ACC112 (cell line): ENCODE results near the gene APBB1.

Experiments used
- H2AFZ ChIP-seq: fragments of 200-600 bp; sonication (generic); one replicate; pipeline ENCODE4 v1.6.0; 2017; ENCODE audit warnings: antibody characterized with exemption, low read length; ENCODE audit not compliant: unreplicated experiment
- H3K27ac ChIP-seq: fragments of 200-600 bp; sonication (generic); 2 replicates; pipeline ENCODE4 v1.5.1; 2014; ENCODE audit warnings: low read depth, mild to moderate bottlenecking, antibody characterized with exemption, low read length, moderate library complexity
- H3K27me3 ChIP-seq: fragments of 200-600 bp; sonication (generic); 2 replicates; pipeline ENCODE4 v1.6.1; 2014; ENCODE audit warnings: mild to moderate bottlenecking, antibody characterized with exemption, low read length, moderate library complexity, mixed read lengths; ENCODE audit not compliant: insufficient read depth
- H3K36me3 ChIP-seq: fragments of 200-600 bp; sonication (generic); 2 replicates; pipeline ENCODE4 v1.6.1; 2016; ENCODE audit warnings: mild to moderate bottlenecking, antibody characterized with exemption, low read length, moderate library complexity, mixed read lengths; ENCODE audit not compliant: insufficient read depth
- H3K4me1 ChIP-seq: fragments of 200-600 bp; sonication (generic); one replicate; pipeline ENCODE4 v1.6.1; 2016; ENCODE audit warnings: low read length, mixed read lengths; ENCODE audit not compliant: insufficient read depth, unreplicated experiment, control insufficient read depth
- H3K4me3 ChIP-seq: fragments of 200-600 bp; sonication (generic); 2 replicates; pipeline ENCODE4 v1.5.1; 2014; ENCODE audit warnings: mild to moderate bottlenecking, low read depth, low read length
- H3K79me2 ChIP-seq: fragments of 200-600 bp; sonication (generic); one replicate; pipeline ENCODE4 v1.6.0; 2016; ENCODE audit warnings: low read length; ENCODE audit not compliant: control insufficient read depth, unreplicated experiment, insufficient read depth

The APBB1 gene

DNA sequence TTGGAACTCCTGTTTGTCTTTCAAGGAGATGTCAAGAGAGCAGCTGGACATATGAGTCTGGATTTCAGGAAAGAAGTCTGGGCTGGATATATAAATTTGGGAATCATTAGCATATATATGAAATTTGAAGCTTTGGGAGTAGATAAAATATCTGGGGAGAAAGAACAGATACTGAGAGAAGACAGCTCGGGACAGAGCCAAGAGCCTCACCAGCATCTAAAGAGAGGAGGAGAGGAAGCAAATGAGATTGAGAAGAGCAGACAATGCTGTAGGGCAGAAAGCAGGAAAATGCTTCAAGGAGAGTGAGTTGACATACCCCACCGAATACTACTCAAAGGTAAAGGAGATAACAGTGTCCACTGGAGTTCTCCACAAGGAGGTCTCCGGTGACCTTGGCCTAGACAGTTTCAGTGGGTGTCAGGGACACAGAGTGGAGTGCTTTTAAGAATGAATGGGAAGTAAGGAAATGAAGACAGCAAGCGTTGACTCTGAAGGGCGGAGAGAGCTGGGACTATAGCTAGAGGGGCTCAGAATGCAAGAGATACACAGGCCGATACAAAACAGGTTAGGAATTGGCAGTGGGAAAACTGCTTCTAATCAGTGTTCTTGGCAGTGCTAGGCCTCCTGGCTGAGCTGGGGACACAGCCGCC lies 862 bp downstream of the APBB1 start:
- Histone ChIP-seq H3K4me3 (peak overlapping the region; percentile 93), H3K79me2 (peaks cover 3% of the 10 kb centered on the region), H3K27me3 (peaks cover 10% of the 10 kb centered on the region), H3K27ac (no peak overlapping the region), H3K36me3 (no peaks in the 10 kb centered on the region), H2AFZ (no peak overlapping the region), H3K4me1 (peaks cover 11% of the 10 kb centered on the region)

DNA sequence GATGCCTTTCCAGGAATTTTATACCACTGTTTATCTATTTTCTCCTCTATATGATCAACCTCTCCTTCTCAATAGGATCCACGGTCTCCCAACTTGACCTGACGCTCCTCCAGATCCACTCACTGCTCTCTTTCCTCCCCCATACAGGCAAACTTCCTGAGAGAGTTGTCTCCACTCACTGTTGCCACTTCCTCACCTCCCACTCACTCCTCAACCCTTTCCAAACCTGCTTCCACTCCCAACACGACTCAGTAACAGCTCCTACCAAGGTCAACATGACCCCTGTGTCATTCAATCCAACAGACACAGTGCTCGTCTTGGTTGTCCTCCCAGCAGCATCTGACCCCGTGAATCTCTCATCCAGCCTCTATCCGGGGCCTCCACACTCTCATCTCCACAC lies 3.1 kb downstream of the APBB1 start:
- Histone ChIP-seq H3K27ac (no peak overlapping the region), H3K36me3 (no peaks in the 10 kb centered on the region), H3K79me2 (peaks cover 3% of the 10 kb centered on the region), H3K4me3 (no peak overlapping the region), H2AFZ (no peak overlapping the region), H3K27me3 (no peaks in the 10 kb centered on the region), H3K4me1 (peaks cover 11% of the 10 kb centered on the region)

DNA sequence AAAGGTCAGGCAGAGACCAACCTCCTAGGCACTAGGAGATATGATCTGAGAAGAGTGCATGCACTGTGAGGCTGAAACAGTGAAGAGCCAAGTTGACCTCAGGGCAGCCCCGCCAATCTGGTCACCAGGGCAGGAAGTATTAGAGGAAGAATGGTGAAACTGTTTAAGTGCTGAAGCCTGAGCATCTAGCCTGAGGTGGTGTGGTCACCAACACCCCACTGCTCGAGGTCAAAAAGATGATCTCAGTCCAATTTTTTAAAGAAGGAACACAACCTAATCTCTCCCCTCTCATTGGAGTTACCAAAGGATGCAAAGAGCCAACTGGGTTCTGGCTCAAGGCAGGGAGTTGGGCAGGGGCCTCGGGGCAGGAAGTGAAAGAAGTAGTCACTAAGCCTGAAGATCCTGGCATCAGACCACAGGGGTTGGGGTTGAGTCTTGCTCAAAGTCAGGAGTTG lies 4.0 kb downstream of the APBB1 start:
- no peak overlapping the region for H3K27ac ChIP-seq
- peaks cover 10% of the 10 kb centered on the region for H3K4me1 ChIP-seq
- H2AFZ ChIP-seq, result no peak overlapping the region
- H3K27me3 ChIP-seq, result no peaks in the 10 kb centered on the region
- H3K79me2 ChIP-seq, result peaks cover 3% of the 10 kb centered on the region
- H3K36me3 ChIP-seq, result no peaks in the 10 kb centered on the region
- no peak overlapping the region for H3K4me3 ChIP-seq

- no peak overlapping the region for H3K27ac ChIP-seq
- H3K27me3 ChIP-seq, result no peaks in the 10 kb centered on the region
Measured at GRCh38 chr11:6413791-6414201, 5.1 kb downstream of the APBB1 start.

GRCh38 chr11:6411594-6412031 lies 7.3 kb downstream of the APBB1 start:
- H3K27ac ChIP-seq, result no peak overlapping the region
- H3K4me3 ChIP-seq, result no peak overlapping the region
- H2AFZ ChIP-seq, result no peak overlapping the region
- no peaks in the 10 kb centered on the region for H3K27me3 ChIP-seq
- no peaks in the 10 kb centered on the region for H3K36me3 ChIP-seq
- H3K4me1 ChIP-seq, result no peaks in the 10 kb centered on the region
- H3K79me2 ChIP-seq, result peaks cover 3% of the 10 kb centered on the region

More at GRCh38 chr11:6413791-6414201, 5.1 kb downstream of the APBB1 start:
- no peaks in the 10 kb centered on the region for H3K36me3 ChIP-seq
- H3K79me2 ChIP-seq, result peaks cover 3% of the 10 kb centered on the region
- no peak overlapping the region for H2AFZ ChIP-seq
- peaks cover 5% of the 10 kb centered on the region for H3K4me1 ChIP-seq
- H3K4me3 ChIP-seq, result no peak overlapping the region

DNA sequence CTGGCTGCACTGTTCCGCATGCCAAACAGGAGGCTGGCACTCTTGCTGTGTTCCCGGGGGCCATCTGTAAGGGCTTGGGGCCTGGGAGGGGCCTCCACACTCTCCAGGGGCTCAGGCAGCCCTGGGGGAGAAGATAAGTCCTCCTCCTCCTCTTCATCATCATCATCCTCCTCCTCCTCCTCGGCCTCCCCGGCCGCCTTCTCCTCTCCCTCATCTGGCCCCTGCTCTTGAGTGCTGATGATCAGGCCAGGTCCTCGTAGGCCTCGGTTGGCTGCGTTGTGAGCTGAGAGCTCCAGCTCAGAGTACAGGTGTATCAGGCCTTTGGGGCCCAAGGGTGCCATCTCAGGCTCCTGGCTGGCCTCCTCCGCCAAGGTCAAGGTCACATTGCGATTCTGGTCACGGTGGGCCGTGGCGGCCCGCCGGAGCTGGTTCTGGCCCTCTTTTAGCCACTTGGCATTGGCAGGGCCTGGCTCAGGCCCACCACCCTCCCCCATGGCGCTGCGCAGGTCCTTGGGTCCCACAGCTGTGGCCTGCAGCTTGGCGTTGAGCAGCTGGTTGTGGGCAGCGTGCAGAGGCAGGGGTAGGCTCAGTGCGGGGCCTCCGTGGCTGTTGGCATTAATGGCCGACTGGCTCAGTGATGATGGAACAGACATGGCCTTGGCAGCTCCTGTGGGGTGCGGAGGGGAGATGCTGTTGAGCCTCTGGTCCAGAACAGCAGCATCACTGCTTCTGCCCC lies 8.0 kb downstream of the APBB1 start:
- no peaks in the 10 kb centered on the region for H3K4me1 ChIP-seq
- no peaks in the 10 kb centered on the region for H3K36me3 ChIP-seq
- peaks cover 3% of the 10 kb centered on the region for H3K79me2 ChIP-seq
- no peak overlapping the region for H3K27ac ChIP-seq
- H3K27me3 ChIP-seq, result no peaks in the 10 kb centered on the region
- H3K4me3 ChIP-seq, result no peak overlapping the region
- H2AFZ ChIP-seq, result no peak overlapping the region

DNA sequence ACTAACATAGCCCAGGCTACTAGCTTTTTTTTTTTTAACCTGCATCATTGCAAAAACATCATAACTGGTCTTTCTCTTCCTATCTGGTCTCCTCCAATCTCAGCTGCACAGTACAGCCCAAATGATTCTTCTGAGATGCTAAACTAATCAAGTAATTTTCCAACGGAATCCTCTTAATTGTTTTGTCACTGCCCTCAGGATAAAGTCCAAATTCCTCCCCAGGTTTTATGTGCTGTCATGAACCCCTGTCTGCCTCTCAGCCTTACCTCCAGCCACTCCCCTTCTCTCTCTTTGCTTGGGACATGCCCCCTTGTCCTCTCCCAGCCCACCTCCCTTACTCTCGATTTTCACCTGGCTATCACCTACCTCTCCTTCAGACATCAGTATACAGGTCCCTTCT lies 12.5 kb downstream of the APBB1 start:
- no peak overlapping the region for H3K4me3 ChIP-seq
- H3K79me2 ChIP-seq, result no peaks in the 10 kb centered on the region
- no peaks in the 10 kb centered on the region for H3K36me3 ChIP-seq
- no peaks in the 10 kb centered on the region for H3K27me3 ChIP-seq
- no peak overlapping the region for H2AFZ ChIP-seq
- H3K4me1 ChIP-seq, result no peaks in the 10 kb centered on the region
- no peak overlapping the region for H3K27ac ChIP-seq

GRCh38 chr11:6405846-6406245 lies 13.0 kb downstream of the APBB1 start:
- no peaks in the 10 kb centered on the region for H3K27me3 ChIP-seq
- H3K79me2 ChIP-seq, result no peaks in the 10 kb centered on the region
- H3K36me3 ChIP-seq, result no peaks in the 10 kb centered on the region
- no peak overlapping the region for H3K4me3 ChIP-seq
- H3K27ac ChIP-seq, result no peak overlapping the region
- H3K4me1 ChIP-seq, result no peaks in the 10 kb centered on the region
- no peak overlapping the region for H2AFZ ChIP-seq

- Histone ChIP-seq H2AFZ (no peak overlapping the region), H3K4me1 (no peaks in the 10 kb centered on the region), H3K36me3 (no peaks in the 10 kb centered on the region), H3K27ac (no peak overlapping the region), H3K4me3 (no peak overlapping the region), H3K79me2 (no peaks in the 10 kb centered on the region), H3K27me3 (no peaks in the 10 kb centered on the region)
Measured at GRCh38 chr11:6405052-6405667, 13.7 kb downstream of the APBB1 start.

GRCh38 chr11:6404342-6405051 lies 14.4 kb downstream of the APBB1 start:
- Histone ChIP-seq H3K27ac (no peak overlapping the region), H3K4me1 (no peaks in the 10 kb centered on the region), H3K27me3 (no peaks in the 10 kb centered on the region), H3K4me3 (no peak overlapping the region), H3K79me2 (no peaks in the 10 kb centered on the region), H3K36me3 (no peaks in the 10 kb centered on the region), H2AFZ (no peak overlapping the region)
